H9 (cell line): Measurements from ENCODE around the gene SH3BP1. TPM values are rescaled to one million over a fixed set of nuclear protein-coding genes. Genes with fewer than 3 reads are reported as not detected.

ENCODE experiments used
- DNase-seq: peaks from one replicate; pipeline ENCODE4 v3.0.0-alpha.2; 2017
- H2AFZ ChIP-seq: one replicate; pipeline ENCODE4 v1.6.1; 2013; ENCODE audit warnings: mild to moderate bottlenecking, low read length, control low read depth, moderate library complexity
- H2AK5ac ChIP-seq: 2 replicates; pipeline ENCODE4 v1.6.1; 2013; ENCODE audit warnings: low read length, control low read depth, mixed read lengths; ENCODE audit not compliant: insufficient read length
- H2BK120ac ChIP-seq: one replicate; pipeline ENCODE4 v1.6.1; 2013; ENCODE audit warnings: low read depth, mild to moderate bottlenecking, low read length, control low read depth, inconsistent platforms; ENCODE audit not compliant: poor library complexity, severe bottlenecking
- H2BK12ac ChIP-seq: 2 replicates; pipeline ENCODE4 v1.6.1; 2013; ENCODE audit warnings: low read length, control low read depth, mixed read lengths, low read depth; ENCODE audit not compliant: insufficient read length
- H2BK15ac ChIP-seq: 2 replicates; pipeline ENCODE4 v1.6.1; 2013; ENCODE audit warnings: low read depth, low read length, control low read depth
- H2BK20ac ChIP-seq: one replicate; pipeline ENCODE4 v1.6.1; 2013; ENCODE audit warnings: low read depth, mild to moderate bottlenecking, low read length, control low read depth, inconsistent platforms; ENCODE audit not compliant: poor library complexity, severe bottlenecking
- H2BK5ac ChIP-seq: 2 replicates; pipeline ENCODE4 v1.6.1; 2013; ENCODE audit warnings: low read length, control low read depth, mixed read lengths; ENCODE audit not compliant: insufficient read length
- H3K14ac ChIP-seq: 2 replicates; pipeline ENCODE4 v1.6.1; 2013; ENCODE audit warnings: low read length, control low read depth; ENCODE audit not compliant: insufficient read depth
- H3K18ac ChIP-seq: 2 replicates; pipeline ENCODE4 v1.6.1; 2013; ENCODE audit warnings: low read depth, mild to moderate bottlenecking, mixed read lengths, low read length, control low read depth; ENCODE audit not compliant: insufficient read length
- H3K23ac ChIP-seq: 2 replicates; pipeline ENCODE4 v1.6.1; 2013; ENCODE audit warnings: low read length, control low read depth, mixed read lengths, low read depth; ENCODE audit not compliant: insufficient read length
- H3K23me2 ChIP-seq: 2 replicates; pipeline ENCODE4 v1.6.1; 2013; ENCODE audit warnings: low read depth, mild to moderate bottlenecking, mixed read lengths, low read length, control low read depth; ENCODE audit not compliant: insufficient read length, poor library complexity, severe bottlenecking
- H3K27ac ChIP-seq: 2 replicates; pipeline ENCODE4 v1.5.1; 2013; ENCODE audit warnings: low read length, control low read depth, mixed read lengths, low read depth; ENCODE audit not compliant: insufficient read length
- H3K27me3 ChIP-seq: 2 replicates; pipeline ENCODE4 v1.6.1; 2013; ENCODE audit warnings: low read length, control low read depth, inconsistent platforms; ENCODE audit not compliant: insufficient read depth
- H3K4ac ChIP-seq: 2 replicates; pipeline ENCODE4 v1.6.1; 2013; ENCODE audit warnings: low read depth, mild to moderate bottlenecking, control low read depth, inconsistent platforms, low read length, moderate library complexity
- H3K4me1 ChIP-seq: 2 replicates; pipeline ENCODE4 v1.6.1; 2013; ENCODE audit warnings: low read length, control low read depth, inconsistent platforms; ENCODE audit not compliant: insufficient read depth
- H3K4me2 ChIP-seq: 2 replicates; pipeline ENCODE4 v1.6.1; 2013; ENCODE audit warnings: low read length, control low read depth, mixed read lengths; ENCODE audit not compliant: insufficient read length, insufficient read depth
- H3K56ac ChIP-seq: 2 replicates; pipeline ENCODE4 v1.6.1; 2013; ENCODE audit warnings: low read depth, mild to moderate bottlenecking, mixed read lengths, low read length, control low read depth; ENCODE audit not compliant: insufficient read length
- H3K79me1 ChIP-seq: 2 replicates; pipeline ENCODE4 v1.6.1; 2013; ENCODE audit warnings: low read depth, mild to moderate bottlenecking, moderate library complexity, low read length, control low read depth, inconsistent platforms; ENCODE audit not compliant: insufficient read depth, poor library complexity, severe bottlenecking
- H3K79me2 ChIP-seq: 2 replicates; pipeline ENCODE4 v1.6.1; 2013; ENCODE audit warnings: low read length, control low read depth, inconsistent platforms; ENCODE audit not compliant: insufficient read depth
- H3K9ac ChIP-seq: 2 replicates; pipeline ENCODE4 v1.6.1; 2013; ENCODE audit warnings: low read length, control low read depth, mixed read lengths; ENCODE audit not compliant: insufficient read length; ENCODE audit errors: extremely low read depth
- H3K9me3 ChIP-seq: one replicate; pipeline ENCODE4 v1.6.1; 2013; ENCODE audit warnings: low read depth, low read length, inconsistent platforms; ENCODE audit not compliant: control insufficient read depth
- H3T11ph ChIP-seq: one replicate; pipeline ENCODE4 v1.6.1; 2013; ENCODE audit warnings: mild to moderate bottlenecking, low read length, control low read depth, inconsistent platforms
- H4K20me1 ChIP-seq: one replicate; pipeline ENCODE4 v1.6.1; 2013; ENCODE audit not compliant: control insufficient read depth, insufficient read length, insufficient read depth
- H4K5ac ChIP-seq: 2 replicates; pipeline ENCODE4 v1.6.1; 2013; ENCODE audit warnings: low read depth, mild to moderate bottlenecking, mixed read lengths, low read length, control low read depth; ENCODE audit not compliant: insufficient read length
- H4K8ac ChIP-seq: replicated peaks from 2 replicates; pipeline ENCODE4 v1.6.1; 2013; ENCODE audit warnings: low read length, control low read depth, mixed read lengths, low read depth; ENCODE audit not compliant: insufficient read length
- H4K91ac ChIP-seq: 2 replicates; pipeline ENCODE4 v1.6.1; 2013; ENCODE audit warnings: low read depth, mild to moderate bottlenecking, moderate library complexity, mixed read lengths, low read length, control low read depth; ENCODE audit not compliant: insufficient read length
- H3K27ac Mint-ChIP-seq, 3 experiments: 2 replicates in 2 of 3; 3 replicates in 1 of 3; pipeline ENCODE4 v1.8.0; 2020 to 2021; ENCODE audit warnings: mixed read lengths in 3 of 3, mild to moderate bottlenecking in 1 of 3, moderate library complexity in 1 of 3
- H3K27me3 Mint-ChIP-seq: 2 replicates; pipeline ENCODE4 v1.8.0; 2021; ENCODE audit warnings: low read depth, mild to moderate bottlenecking, moderate library complexity, mixed read lengths
- H3K36me3 Mint-ChIP-seq, 3 experiments: 2 replicates in 2 of 3; 3 replicates in 1 of 3; pipeline ENCODE4 v1.8.0; 2020 to 2021; ENCODE audit warnings: low read depth in 3 of 3, mixed read lengths in 3 of 3; ENCODE audit not compliant: insufficient read depth in 1 of 3
- H3K4me1 Mint-ChIP-seq, 2 experiments: 2 replicates each; pipeline ENCODE4 v1.8.0; 2020; ENCODE audit warnings: mixed read lengths in 2 of 2
- H3K4me3 Mint-ChIP-seq, 2 experiments: 2 replicates in 1 of 2; 3 replicates in 1 of 2; pipeline ENCODE4 v1.8.0; 2020 to 2021; ENCODE audit warnings: mild to moderate bottlenecking in 2 of 2, mixed read lengths in 2 of 2, moderate library complexity in 1 of 2
- H3K9me3 Mint-ChIP-seq, 2 experiments: 2 replicates in 1 of 2; 3 replicates in 1 of 2; pipeline ENCODE4 v1.8.0; 2020; ENCODE audit warnings: mild to moderate bottlenecking in 2 of 2, mixed read lengths in 2 of 2, moderate library complexity in 1 of 2
- WGBS: extraction: QIAGEN DNeasy Blood & Tissue Kit; methylation state at CpG from one replicate; pipeline ENCODE4 v1.1.7; 2013; ENCODE audit warnings: missing lambda C conversion rate, low lambda C conversion rate, mixed read lengths; ENCODE audit not compliant: insufficient read length; ENCODE audit errors: extremely low coverage; 5-methylcytosine and 5-hydroxymethylcytosine counted together
- total RNA-seq: library from RNA; stranded (reverse); gene quantifications from 2 replicates; pipeline ENCODE4 v1.2.1, GENCODE V29; 2021
- TF ChIP-seq, protein P1 (sequence below): fragments of 200-600 bp; sonication (generic); conservative IDR thresholded peaks from 3 replicates; pipeline ENCODE4 v1.8.0; 2021; ENCODE audit warnings: antibody characterized with exemption, mild to moderate bottlenecking

Gene SH3BP1
- total RNA-seq, 1 experiment from 2014 or later = 33.6 TPM

DNA sequence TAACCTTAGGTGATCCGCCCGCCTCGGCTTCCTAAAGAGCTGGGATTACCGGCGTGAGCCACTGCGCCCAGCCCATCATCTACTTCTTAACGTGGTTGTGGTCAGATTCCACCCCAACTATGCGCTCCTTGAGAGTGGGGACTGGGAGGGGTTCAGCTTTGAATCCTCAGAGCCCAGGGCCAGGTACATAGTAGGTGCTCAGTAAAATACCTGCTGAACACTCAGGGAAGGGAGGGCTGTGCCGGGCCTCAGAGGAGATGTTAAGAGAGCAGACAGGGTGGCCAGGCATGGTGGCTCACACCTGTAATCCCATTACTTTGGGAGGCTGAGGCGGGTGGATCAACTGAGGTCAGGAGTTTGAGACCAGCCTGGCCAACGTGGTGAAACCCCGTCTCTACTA lies 34.8 kb downstream of the SH3BP1 start:
- TF ChIP-seq, protein P1, sequence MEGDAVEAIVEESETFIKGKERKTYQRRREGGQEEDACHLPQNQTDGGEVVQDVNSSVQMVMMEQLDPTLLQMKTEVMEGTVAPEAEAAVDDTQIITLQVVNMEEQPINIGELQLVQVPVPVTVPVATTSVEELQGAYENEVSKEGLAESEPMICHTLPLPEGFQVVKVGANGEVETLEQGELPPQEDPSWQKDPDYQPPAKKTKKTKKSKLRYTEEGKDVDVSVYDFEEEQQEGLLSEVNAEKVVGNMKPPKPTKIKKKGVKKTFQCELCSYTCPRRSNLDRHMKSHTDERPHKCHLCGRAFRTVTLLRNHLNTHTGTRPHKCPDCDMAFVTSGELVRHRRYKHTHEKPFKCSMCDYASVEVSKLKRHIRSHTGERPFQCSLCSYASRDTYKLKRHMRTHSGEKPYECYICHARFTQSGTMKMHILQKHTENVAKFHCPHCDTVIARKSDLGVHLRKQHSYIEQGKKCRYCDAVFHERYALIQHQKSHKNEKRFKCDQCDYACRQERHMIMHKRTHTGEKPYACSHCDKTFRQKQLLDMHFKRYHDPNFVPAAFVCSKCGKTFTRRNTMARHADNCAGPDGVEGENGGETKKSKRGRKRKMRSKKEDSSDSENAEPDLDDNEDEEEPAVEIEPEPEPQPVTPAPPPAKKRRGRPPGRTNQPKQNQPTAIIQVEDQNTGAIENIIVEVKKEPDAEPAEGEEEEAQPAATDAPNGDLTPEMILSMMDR = no peak
- Histone ChIP-seq H3K4me2 (no peak overlapping the region), H3K27me3 (no peaks in the 10 kb centered on the region), H4K8ac (no peak overlapping the region), H2BK15ac (no peak overlapping the region), H2BK120ac (no peak overlapping the region), H2BK12ac (no peak overlapping the region), H2AFZ (no peak overlapping the region), H4K20me1 (no peaks in the 10 kb centered on the region), H3K23me2 (peaks cover 3% of the 10 kb centered on the region), H3K23ac (no peak overlapping the region), H3K4me1 (no peaks in the 10 kb centered on the region), H4K91ac (no peak overlapping the region), H3K56ac (no peak overlapping the region), H2BK5ac (no peak overlapping the region), H4K5ac (no peak overlapping the region), H3K27ac (no peak overlapping the region), H3T11ph (no peak overlapping the region), H2AK5ac (no peak overlapping the region), H3K18ac (no peak overlapping the region), H3K79me1 (no peaks in the 10 kb centered on the region), H3K9ac (no peak overlapping the region), H3K4ac (no peak overlapping the region), H3K79me2 (no peaks in the 10 kb centered on the region), H3K9me3 (no peaks in the 10 kb centered on the region), H2BK20ac (no peak overlapping the region), H3K14ac (no peak overlapping the region)
- Mint-ChIP-seq H3K4me1 (peaks cover 5 to 25% of the 10 kb centered on the region in 2 experiments), H3K27me3 (peaks cover 5% of the 10 kb centered on the region), H3K36me3 (peaks cover 0 to 4% (median 0%) of the 10 kb centered on the region in 3 experiments; a peak in 2 of 7 replicates), H3K9me3 (no peaks in the 10 kb centered on the region), H3K27ac (no peak overlapping the region), H3K4me3 (0 out of 5 replicates have a peak overlapping the region, but pooled peaks of 1 of the 2 experiments have one; percentile 14)
- WGBS = no CpG with 5 or more reads among the region's 12 CpGs
- DNase-seq = no peak
